ENCODE data around the gene LAMC1. TPM values are rescaled to one million over a fixed set of nuclear protein-coding genes. Genes with fewer than 3 reads are reported as not detected.
A peak's percentile ranks its signal among the peaks of the same experiment; 100 is the strongest.

The LAMC1 gene
- total and polyA plus RNA-seq, 3 donors from 2014 or later: 64.5 to 112 (median 106) TPM

DNA sequence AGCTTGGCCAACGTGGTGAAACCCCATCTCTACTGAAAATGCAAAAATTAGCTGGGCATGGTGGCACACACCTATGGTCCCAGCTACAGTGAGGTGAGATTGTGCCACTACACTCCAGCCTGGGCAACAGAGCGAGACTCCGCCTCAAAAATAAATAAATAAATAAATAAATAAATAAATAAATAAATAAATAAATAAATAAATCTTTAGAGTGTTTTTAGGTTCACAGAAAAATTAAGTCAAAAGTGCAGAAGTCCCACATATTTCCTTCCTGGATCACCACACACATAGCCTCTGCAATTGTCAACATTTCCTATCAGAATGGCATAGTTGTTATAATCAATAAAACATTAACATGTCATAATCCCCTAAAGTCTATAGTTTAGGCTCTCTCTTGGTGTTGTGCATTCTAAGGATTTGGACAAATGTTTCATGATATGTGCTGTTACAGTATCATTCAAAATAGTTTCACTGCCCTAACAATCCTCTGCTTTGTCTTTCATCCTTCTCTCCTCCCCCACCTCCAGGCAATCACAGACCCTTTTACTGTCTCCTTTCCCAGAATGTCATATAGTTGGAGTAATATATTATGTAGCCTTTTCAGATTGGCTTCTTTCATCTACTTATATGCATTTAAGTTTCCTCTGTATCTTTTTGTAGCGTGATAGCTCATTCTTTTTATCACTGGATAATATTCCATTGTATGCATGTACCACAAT, 58.3 kb downstream of the LAMC1 start:
- Histone ChIP-seq H3K9me3 (no peaks in the 10 kb centered on the region), H3K4me3 (no peak overlapping the region), H3K4me1 (peaks cover 31% of the 10 kb centered on the region), H3K27ac (peak overlapping the region in 1 of 2 donors; percentile 36), H3K27me3 (no peaks in the 10 kb centered on the region), H3K36me3 (ENCODE audit: low read depth, missing control alignments) (no peaks in the 10 kb centered on the region)
- WGBS, 2 donors: 78 to 84% methylated on average over 4 of the region's 4 CpGs
- no peak for TF ChIP-seq CTCF (IDR thresholded peaks at IDR 0.05)
- no peak for TF ChIP-seq POLR2A (IDR thresholded peaks at IDR 0.05)
- peak; percentile 45 for DNase-seq
- intact Hi-C loops (cut with DNase I; ENCODE audit: low total_unique reads): no loop called here

DNA sequence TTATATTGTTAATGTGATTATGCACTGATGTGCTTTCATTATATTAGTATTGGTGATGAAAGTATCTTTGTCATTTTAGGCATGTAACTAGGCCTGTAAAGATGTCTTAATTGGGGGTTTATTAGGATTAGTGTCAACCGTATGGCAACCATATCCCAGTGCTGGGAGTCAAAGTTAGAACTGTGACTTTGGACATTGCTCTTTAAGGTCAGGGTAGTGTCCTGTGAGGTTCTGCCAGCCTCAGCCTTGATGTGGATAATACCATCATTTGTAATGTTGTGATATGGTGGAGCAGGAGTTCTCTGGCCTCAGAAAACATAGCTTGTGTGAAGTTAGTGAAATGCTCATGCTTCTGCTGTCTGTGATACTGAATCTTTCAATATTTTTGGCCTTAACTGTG, 59.4 kb downstream of the LAMC1 start:
- intact Hi-C loops (cut with DNase I; ENCODE audit: low total_unique reads): no loop called here
- no peaks in the 10 kb centered on the region for H3K9me3 ChIP-seq
- no peak overlapping the region for H3K27ac ChIP-seq
- no peak overlapping the region for H3K4me3 ChIP-seq
- H3K27me3 ChIP-seq: no peaks in the 10 kb centered on the region
- H3K4me1 ChIP-seq: peaks cover 31% of the 10 kb centered on the region
- TF ChIP-seq POLR2A (IDR thresholded peaks at IDR 0.05) (no peak), CTCF (IDR thresholded peaks at IDR 0.05) (no peak)
- no peak for DNase-seq
- H3K36me3 ChIP-seq (ENCODE audit: low read depth, missing control alignments): no peaks in the 10 kb centered on the region
- WGBS, 2 donors: 81 to 82% methylated on average over 1 of the region's 1 CpG

DNA sequence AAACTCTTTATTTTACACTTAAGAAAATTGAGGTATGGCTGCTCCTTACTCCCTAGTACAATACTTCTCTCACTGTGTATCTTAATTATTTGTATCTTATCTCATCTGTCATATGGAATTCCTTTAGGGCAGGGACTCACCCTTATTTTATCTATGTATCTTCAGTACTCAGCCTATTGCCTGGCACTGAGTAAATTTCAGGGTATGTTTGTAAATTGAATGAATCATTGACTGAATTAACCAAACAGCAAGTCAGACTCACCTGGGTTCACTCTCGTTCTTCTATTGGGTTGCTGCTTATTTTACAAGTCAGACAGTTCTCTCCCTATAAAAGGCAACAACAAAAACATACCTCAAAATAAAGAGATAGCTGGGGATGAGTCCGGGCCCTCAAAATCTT, 63.8 kb downstream of the LAMC1 start:
- Histone ChIP-seq H3K27me3 (no peaks in the 10 kb centered on the region), H3K4me1 (peaks cover 10% of the 10 kb centered on the region), H3K4me3 (no peak overlapping the region), H3K36me3 (ENCODE audit: low read depth, missing control alignments) (no peaks in the 10 kb centered on the region), H3K27ac (no peak overlapping the region), H3K9me3 (no peaks in the 10 kb centered on the region)
- intact Hi-C loops (cut with DNase I; ENCODE audit: low total_unique reads): no loop called here
- DNase-seq: no peak
- TF ChIP-seq CTCF (IDR thresholded peaks at IDR 0.05) (no peak), POLR2A (IDR thresholded peaks at IDR 0.05) (no peak)
- WGBS, 2 donors: 90 to 91% methylated on average over 2 of the region's 2 CpGs

DNA sequence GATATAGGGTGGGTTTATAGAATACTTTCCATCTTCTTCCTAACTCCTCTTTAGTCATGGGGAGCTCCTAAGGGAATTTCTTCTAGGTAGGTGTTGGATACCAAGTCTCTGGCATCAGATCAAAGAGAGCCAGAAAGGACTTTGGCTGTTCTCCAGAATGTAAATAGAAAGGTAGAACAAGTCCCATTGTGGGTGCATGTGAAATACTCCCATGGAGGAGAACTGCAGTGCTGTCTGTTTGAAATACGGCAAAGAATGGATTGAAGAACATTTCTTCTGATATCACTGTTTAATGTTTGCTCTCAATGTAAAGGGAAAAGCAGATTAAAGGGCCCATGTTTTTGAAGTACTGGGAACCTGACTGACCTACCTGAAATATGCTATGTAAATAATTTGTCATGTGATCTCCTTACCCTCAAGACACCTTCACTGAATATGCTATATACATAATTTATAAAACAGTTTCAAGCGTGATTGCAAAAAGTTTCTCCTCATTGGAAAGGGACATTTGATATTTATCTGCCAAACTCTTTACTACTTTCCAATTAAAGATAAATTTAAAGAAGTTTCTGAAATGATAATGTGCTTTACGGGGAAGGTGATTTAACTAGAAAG, 65.9 kb downstream of the LAMC1 start:
- no peak for TF ChIP-seq CTCF (IDR thresholded peaks at IDR 0.05)
- TF ChIP-seq POLR2A (IDR thresholded peaks at IDR 0.05): no peak
- Histone ChIP-seq H3K4me1 (peaks cover 10% of the 10 kb centered on the region), H3K4me3 (no peak overlapping the region), H3K36me3 (ENCODE audit: low read depth, missing control alignments) (no peaks in the 10 kb centered on the region), H3K27ac (no peak overlapping the region), H3K9me3 (no peaks in the 10 kb centered on the region), H3K27me3 (no peaks in the 10 kb centered on the region)
- WGBS, 2 donors: 91% methylated on average over 3 of the region's 3 CpGs
- DNase-seq: no peak
- intact Hi-C loops (cut with DNase I; ENCODE audit: low total_unique reads): no loop called here
